ENCODE data around the gene ANKRD33. TPM values are rescaled to one million over a fixed set of nuclear protein-coding genes. Genes with fewer than 3 reads are reported as not detected.

The ANKRD33 gene
- total RNA-seq, 1 donor from 2014 or later, result not detected

DNA sequence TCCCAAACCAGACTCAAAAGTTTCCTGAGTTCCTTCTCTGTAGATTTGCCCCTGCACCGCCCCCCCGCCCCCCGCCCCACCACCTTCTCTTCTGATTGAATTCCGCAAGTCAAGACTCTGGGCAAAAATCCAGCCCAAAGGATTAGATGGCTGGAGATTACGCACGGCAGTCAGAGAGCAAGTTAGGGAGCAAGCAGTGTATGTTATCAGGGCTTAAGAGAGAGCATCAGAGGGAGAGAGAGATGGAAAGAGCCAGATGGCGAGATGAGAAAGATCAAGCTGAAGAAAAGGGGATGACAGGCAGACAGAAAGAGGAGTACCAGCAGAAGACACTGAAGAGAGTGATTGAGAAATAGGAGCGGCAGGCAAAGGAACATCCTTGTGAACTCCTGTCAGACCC lies 13.9 kb upstream of the ANKRD33 start:
- no peak for FAIRE-seq
- Histone ChIP-seq H3K36me3 (ENCODE audit: control insufficient read depth, insufficient read depth, low read length) (no peaks in the 10 kb centered on the region), H3K4me3 (ENCODE audit: low read depth, low read length) (no peak overlapping the region), H3K27me3 (ENCODE audit: control insufficient read depth, insufficient read depth, low read length) (peaks cover 23% of the 10 kb centered on the region)
- TF ChIP-seq, protein P1, sequence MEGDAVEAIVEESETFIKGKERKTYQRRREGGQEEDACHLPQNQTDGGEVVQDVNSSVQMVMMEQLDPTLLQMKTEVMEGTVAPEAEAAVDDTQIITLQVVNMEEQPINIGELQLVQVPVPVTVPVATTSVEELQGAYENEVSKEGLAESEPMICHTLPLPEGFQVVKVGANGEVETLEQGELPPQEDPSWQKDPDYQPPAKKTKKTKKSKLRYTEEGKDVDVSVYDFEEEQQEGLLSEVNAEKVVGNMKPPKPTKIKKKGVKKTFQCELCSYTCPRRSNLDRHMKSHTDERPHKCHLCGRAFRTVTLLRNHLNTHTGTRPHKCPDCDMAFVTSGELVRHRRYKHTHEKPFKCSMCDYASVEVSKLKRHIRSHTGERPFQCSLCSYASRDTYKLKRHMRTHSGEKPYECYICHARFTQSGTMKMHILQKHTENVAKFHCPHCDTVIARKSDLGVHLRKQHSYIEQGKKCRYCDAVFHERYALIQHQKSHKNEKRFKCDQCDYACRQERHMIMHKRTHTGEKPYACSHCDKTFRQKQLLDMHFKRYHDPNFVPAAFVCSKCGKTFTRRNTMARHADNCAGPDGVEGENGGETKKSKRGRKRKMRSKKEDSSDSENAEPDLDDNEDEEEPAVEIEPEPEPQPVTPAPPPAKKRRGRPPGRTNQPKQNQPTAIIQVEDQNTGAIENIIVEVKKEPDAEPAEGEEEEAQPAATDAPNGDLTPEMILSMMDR (IDR thresholded peaks at IDR 0.05; ENCODE audit: insufficient read depth, low read length, severe bottlenecking), result no peak
- DNase-seq (ENCODE audit: low read depth), result no peak

DNA sequence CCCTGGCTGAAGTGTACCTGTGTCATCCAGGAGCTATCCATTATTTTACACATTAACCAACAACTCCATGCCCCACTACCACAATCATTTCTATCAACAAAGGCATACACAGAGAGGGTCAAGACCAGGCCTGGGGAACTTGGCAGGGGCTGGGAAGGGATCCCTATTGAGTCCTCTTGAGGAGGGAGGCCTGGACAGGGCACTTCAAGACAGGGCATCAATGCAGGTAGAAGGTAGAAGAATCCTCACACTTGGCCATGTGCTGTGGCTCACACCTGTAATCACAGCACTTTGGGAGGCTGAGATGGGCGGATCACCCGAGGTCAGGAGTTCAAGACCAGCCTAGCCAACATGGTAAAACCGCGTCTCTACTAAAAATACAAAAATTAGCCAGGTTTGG lies 13.4 kb upstream of the ANKRD33 start:
- H3K27me3 ChIP-seq (ENCODE audit: control insufficient read depth, insufficient read depth, low read length), result peaks cover 19% of the 10 kb centered on the region

DNA sequence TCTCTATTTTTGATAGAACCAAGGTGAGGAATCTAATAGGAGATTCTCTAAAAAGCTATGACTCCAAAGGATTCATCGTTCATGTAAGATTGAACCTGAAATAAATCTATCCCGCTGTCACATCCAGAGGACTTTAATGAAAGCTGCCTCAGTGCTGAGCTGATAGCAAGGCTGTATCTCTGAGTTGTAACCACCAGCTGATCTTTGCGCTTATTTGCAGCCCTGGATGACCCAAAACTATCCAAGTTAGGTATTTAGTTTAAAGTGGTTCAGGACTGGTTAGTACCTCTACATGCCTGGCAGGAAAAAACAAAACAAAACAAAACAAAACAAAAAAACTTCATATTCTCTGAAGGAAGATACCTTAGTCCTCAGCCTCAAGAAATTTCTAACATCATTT lies 8.8 kb upstream of the ANKRD33 start:
- no peak overlapping the region for H3K4me3 ChIP-seq (ENCODE audit: low read depth, low read length)
- peaks cover 6% of the 10 kb centered on the region for H3K27me3 ChIP-seq (ENCODE audit: control insufficient read depth, insufficient read depth, low read length)
- no peaks in the 10 kb centered on the region for H3K36me3 ChIP-seq (ENCODE audit: control insufficient read depth, insufficient read depth, low read length)
- FAIRE-seq, result no peak
- TF ChIP-seq, protein P1 (IDR thresholded peaks at IDR 0.05; ENCODE audit: insufficient read depth, low read length, severe bottlenecking), result no peak
- DNase-seq (ENCODE audit: low read depth), result no peak

More for the DNA sequence above, 13.4 kb upstream of the ANKRD33 start:
- FAIRE-seq, result no peak
- DNase-seq (ENCODE audit: low read depth), result no peak
- Histone ChIP-seq H3K4me3 (ENCODE audit: low read depth, low read length) (no peak overlapping the region), H3K36me3 (ENCODE audit: control insufficient read depth, insufficient read depth, low read length) (no peaks in the 10 kb centered on the region)
- TF ChIP-seq, protein P1 (IDR thresholded peaks at IDR 0.05; ENCODE audit: insufficient read depth, low read length, severe bottlenecking), result no peak

DNA sequence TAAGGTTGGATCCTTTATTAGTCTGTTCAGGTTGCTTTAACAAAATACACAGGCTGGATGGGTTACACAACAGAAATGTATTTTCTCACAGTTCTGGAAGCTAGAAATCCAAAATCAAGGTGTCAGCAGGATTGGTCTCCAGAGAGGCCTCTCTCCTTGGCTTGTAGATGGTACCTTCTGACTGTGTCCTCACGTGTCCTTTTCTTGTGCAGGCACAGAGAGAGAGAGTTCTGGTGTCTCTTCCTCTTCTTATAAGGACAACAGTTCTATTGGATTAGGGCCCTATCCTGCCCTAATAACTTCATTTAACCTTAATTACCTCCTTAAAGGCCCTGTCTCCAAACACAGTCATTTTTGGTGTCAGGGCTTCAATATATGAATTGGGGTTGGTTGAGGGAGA lies 4.6 kb upstream of the ANKRD33 start:
- no peak overlapping the region for H3K4me3 ChIP-seq (ENCODE audit: low read depth, low read length)
- H3K36me3 ChIP-seq (ENCODE audit: control insufficient read depth, insufficient read depth, low read length), result no peaks in the 10 kb centered on the region
- TF ChIP-seq, protein P1 (IDR thresholded peaks at IDR 0.05; ENCODE audit: insufficient read depth, low read length, severe bottlenecking), result no peak
- FAIRE-seq, result no peak
- peaks cover 1% of the 10 kb centered on the region for H3K27me3 ChIP-seq (ENCODE audit: control insufficient read depth, insufficient read depth, low read length)
- DNase-seq (ENCODE audit: low read depth), result no peak

DNA sequence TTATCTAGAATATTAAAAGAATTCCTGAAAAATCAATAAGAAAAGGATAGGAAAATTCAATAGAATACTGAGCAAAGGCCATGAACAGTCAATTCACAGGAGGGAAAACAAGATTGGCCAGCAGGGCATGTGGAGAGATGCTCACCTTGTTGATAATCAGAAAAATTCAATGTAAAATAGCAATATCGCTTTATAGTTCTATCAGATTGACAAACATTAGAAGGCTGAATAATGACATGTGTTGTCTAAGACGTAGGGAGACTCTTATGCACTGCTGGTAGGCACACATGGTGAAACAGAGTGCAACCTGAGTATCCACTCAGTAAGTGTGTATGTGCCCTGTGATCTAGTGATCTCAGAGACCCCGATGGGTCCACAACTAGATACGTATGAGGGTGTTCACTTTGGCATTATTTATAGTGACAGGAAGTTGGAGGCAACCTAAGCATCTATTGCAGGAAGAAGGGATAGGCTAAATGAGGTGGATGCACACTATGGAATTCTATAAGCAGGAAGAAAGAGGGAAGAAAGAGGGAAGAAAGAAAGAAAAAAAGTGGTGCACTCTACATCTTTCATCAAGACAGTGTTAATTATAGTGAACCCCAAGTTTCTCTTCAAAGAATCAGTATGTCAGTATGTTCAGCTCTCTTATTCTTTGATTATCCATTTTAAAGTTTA lies 3.8 kb upstream of the ANKRD33 start:
- H3K4me3 ChIP-seq (ENCODE audit: low read depth, low read length), result no peak overlapping the region
- TF ChIP-seq, protein P1 (IDR thresholded peaks at IDR 0.05; ENCODE audit: insufficient read depth, low read length, severe bottlenecking), result no peak
- H3K27me3 ChIP-seq (ENCODE audit: control insufficient read depth, insufficient read depth, low read length), result peaks cover 1% of the 10 kb centered on the region
- FAIRE-seq (no peak), DNase-seq (ENCODE audit: low read depth) (no peak)
- no peaks in the 10 kb centered on the region for H3K36me3 ChIP-seq (ENCODE audit: control insufficient read depth, insufficient read depth, low read length)

All from bronchial epithelial cell (primary cell).